Hepatocyte (in vitro differentiated cells): ENCODE measurements around the gene CCZ1. TPM values are rescaled to one million over a fixed set of nuclear protein-coding genes. Genes with fewer than 3 reads are reported as not detected.
"Not testable (repeated sequence)": the region's sequence is repeated elsewhere in the genome, so short reads cannot be mapped to it uniquely, and the experiment has no call there.

Experiments used
- DNase-seq: peaks from one replicate; pipeline ENCODE4 v3.0.0-alpha.2; 2016; ENCODE audit warnings: low spot score
- H2AFZ ChIP-seq: fragments of 200-600 bp; sonication (generic); 2 replicates; pipeline ENCODE4 v1.6.0; 2016; ENCODE audit warnings: antibody characterized with exemption, mild to moderate bottlenecking
- H3K27ac ChIP-seq: fragments of 200-600 bp; sonication (generic); 2 replicates; pipeline ENCODE4 v1.5.1; 2016; ENCODE audit warnings: mild to moderate bottlenecking
- H3K27me3 ChIP-seq: fragments of 200-600 bp; sonication (generic); 2 replicates; pipeline ENCODE4 v1.6.1; 2016
- H3K36me3 ChIP-seq: fragments of 200-600 bp; sonication (generic); replicated peaks from 2 replicates; pipeline ENCODE4 v1.5.1; 2016; ENCODE audit warnings: low read depth; ENCODE audit not compliant: insufficient read depth
- H3K4me1 ChIP-seq: fragments of 200-600 bp; sonication (generic); 2 replicates; pipeline ENCODE4 v1.5.1; 2016; ENCODE audit warnings: mild to moderate bottlenecking, moderate library complexity; ENCODE audit not compliant: insufficient read depth
- H3K4me2 ChIP-seq: fragments of 200-600 bp; sonication (generic); 2 replicates; pipeline ENCODE4 v1.6.0; 2016
- H3K4me3 ChIP-seq: fragments of 200-600 bp; sonication (generic); 2 replicates; pipeline ENCODE4 v1.5.1; 2016; ENCODE audit warnings: mild to moderate bottlenecking
- H3K79me2 ChIP-seq: fragments of 200-600 bp; sonication (generic); 2 replicates; pipeline ENCODE4 v1.6.0; 2017; ENCODE audit warnings: mild to moderate bottlenecking
- H3K9me2 ChIP-seq: fragments of 200-600 bp; sonication (generic); replicated peaks from 2 replicates; pipeline ENCODE4 v1.6.0; 2017; ENCODE audit warnings: mild to moderate bottlenecking; ENCODE audit not compliant: insufficient read depth
- H3K9me3 ChIP-seq: fragments of 200-600 bp; sonication (generic); 2 replicates; pipeline ENCODE4 v1.5.1; 2016; ENCODE audit warnings: low read depth, mild to moderate bottlenecking
- H4K20me1 ChIP-seq: fragments of 200-600 bp; sonication (generic); 2 replicates; pipeline ENCODE4 v1.6.0; 2016; ENCODE audit warnings: mild to moderate bottlenecking; ENCODE audit not compliant: insufficient read depth, poor library complexity, severe bottlenecking
- EZH2 ChIP-seq: fragments of 200-600 bp; sonication (generic); IDR thresholded peaks from 2 replicates; pipeline ENCODE4 v1.6.1; 2016; ENCODE audit warnings: antibody characterized with exemption, mild to moderate bottlenecking, borderline replicate concordance
- EZH2phosphoT487 ChIP-seq: fragments of 200-600 bp; sonication (generic); IDR thresholded peaks from one replicate; pipeline ENCODE4 v1.6.1; 2018; ENCODE audit warnings: antibody characterized with exemption, mild to moderate bottlenecking, low read depth, moderate library complexity; ENCODE audit not compliant: unreplicated experiment, severe bottlenecking
- WGBS: methylation state at CpG from one replicate; pipeline ENCODE4 v1.1.6; 2016; ENCODE audit warnings: low lambda C conversion rate; ENCODE audit errors: missing lambda C conversion rate; 5-methylcytosine and 5-hydroxymethylcytosine counted together
- polyA plus RNA-seq: library from polyadenylated mRNA; unstranded; fragments of >200 nt; fragmentation: Nextera tagmentation; extraction: Ambion mirVana; gene quantifications from 2 replicates; pipeline ENCODE4 v1.2.1, GENCODE V29; 2016
- total RNA-seq: library from RNA; depleted of rRNA; stranded (reverse); fragments of >200 nt; gene quantifications from 2 replicates; pipeline ENCODE4 v1.2.3, GENCODE V29; 2014
- TF ChIP-seq, protein P1 (sequence below): fragments of 200-600 bp; sonication (generic); IDR thresholded peaks from 2 replicates; pipeline ENCODE4 v1.5.1; 2016; ENCODE audit warnings: antibody characterized with exemption, mild to moderate bottlenecking; ENCODE audit not compliant: poor library complexity

CCZ1 gene
- total RNA-seq (64.1 and 67.8 TPM in 2 replicates), polyA plus RNA-seq (65.9 and 71.6 TPM in 2 replicates)

DNA sequence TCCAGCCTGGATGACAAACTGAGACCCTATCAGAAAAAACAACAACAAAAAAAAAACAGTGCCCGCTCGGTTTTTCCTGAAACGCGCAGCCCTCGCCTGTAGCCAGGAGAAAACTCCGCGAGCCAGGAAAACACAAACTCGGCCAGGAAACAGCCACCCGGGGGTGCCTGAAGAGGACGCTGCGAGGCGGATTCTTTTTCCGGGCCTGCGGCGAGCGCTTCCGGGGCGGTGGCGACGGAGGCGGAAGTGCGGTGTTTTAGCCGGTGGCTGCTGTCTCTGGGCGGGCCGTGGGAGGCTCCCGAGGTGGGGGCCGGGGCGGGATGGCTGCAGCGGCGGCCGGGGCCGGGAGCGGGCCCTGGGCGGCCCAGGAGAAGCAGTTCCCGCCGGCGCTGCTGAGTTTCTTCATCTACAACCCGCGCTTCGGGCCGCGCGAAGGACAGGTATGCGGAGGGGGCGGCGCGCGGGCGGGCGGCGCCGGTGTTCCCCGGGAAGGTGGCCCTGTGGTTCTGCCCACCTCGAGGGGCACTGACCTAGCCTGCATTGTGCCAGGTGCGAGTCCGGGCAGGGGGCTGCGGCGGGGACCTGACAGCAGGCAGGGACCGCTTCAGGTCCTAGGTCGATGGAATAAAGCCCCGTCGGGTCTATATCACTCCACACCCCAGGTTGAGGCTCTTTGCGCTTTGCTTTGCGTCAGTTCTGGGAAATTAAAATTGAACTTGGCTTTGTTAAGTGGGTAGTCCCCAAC, at the start of gene CCZ1:
Gene CCZ1, plus strand, starts transcription at position 254 of the 745 bp plus-strand sequence. Its CDS starts 67 bp downstream, at position 321.
- peak within 1 kb of the TSS; percentile 84 for H3K27ac ChIP-seq
- not testable (repeated sequence) for H3K4me1 ChIP-seq, H3K36me3 ChIP-seq, H3K9me3 ChIP-seq, H3K79me2 ChIP-seq, H3K9me2 ChIP-seq, H3K4me3 ChIP-seq, H3K27me3 ChIP-seq, H4K20me1 ChIP-seq
- TF ChIP-seq, protein P1, sequence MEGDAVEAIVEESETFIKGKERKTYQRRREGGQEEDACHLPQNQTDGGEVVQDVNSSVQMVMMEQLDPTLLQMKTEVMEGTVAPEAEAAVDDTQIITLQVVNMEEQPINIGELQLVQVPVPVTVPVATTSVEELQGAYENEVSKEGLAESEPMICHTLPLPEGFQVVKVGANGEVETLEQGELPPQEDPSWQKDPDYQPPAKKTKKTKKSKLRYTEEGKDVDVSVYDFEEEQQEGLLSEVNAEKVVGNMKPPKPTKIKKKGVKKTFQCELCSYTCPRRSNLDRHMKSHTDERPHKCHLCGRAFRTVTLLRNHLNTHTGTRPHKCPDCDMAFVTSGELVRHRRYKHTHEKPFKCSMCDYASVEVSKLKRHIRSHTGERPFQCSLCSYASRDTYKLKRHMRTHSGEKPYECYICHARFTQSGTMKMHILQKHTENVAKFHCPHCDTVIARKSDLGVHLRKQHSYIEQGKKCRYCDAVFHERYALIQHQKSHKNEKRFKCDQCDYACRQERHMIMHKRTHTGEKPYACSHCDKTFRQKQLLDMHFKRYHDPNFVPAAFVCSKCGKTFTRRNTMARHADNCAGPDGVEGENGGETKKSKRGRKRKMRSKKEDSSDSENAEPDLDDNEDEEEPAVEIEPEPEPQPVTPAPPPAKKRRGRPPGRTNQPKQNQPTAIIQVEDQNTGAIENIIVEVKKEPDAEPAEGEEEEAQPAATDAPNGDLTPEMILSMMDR: peak; percentile 38
- under 1% methylated on average over 21 of the region's 64 CpGs for WGBS
- peak within 1 kb of the TSS; percentile 52 for H2AFZ ChIP-seq
- peak within 1 kb of the TSS; percentile 73 for H3K4me2 ChIP-seq
- DNase-seq: peak; percentile 72

DNA sequence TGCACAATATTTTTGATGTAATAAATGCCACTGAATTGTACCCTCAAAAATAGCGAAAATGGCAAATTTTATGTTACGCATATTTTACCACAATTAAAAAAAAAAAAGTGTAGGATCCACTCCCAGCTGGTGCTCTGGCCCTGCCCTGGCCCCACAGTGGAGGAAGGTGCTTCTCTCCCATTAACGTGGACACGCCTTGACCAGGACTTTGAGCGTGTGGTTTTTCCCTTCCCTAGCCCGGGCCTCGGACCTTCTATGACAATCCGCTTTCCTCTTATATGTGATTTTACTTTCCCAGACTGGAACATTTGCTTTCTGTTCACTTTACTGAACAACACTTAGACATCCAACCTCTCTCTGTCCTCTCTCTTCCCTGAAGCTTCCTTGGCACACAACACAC, 47.6 kb upstream of the CCZ1 start:
- H3K79me2 ChIP-seq: no peaks in the 10 kb centered on the region
- no peak for TF ChIP-seq EZH2phosphoT487
- TF ChIP-seq, protein P1: no peak
- no peak for TF ChIP-seq EZH2
- no peaks in the 10 kb centered on the region for H3K4me1 ChIP-seq
- H3K4me3 ChIP-seq: no peak overlapping the region
- H3K27ac ChIP-seq: no peak overlapping the region
- no peak overlapping the region for H2AFZ ChIP-seq
- H4K20me1 ChIP-seq: no peaks in the 10 kb centered on the region
- WGBS: 90% methylated on average over 8 of the region's 8 CpGs
- H3K9me3 ChIP-seq: no peaks in the 10 kb centered on the region
- H3K27me3 ChIP-seq: no peaks in the 10 kb centered on the region
- H3K4me2 ChIP-seq: no peak overlapping the region
- no peak for DNase-seq
- no peaks in the 10 kb centered on the region for H3K36me3 ChIP-seq
- H3K9me2 ChIP-seq: no peaks in the 10 kb centered on the region

DNA sequence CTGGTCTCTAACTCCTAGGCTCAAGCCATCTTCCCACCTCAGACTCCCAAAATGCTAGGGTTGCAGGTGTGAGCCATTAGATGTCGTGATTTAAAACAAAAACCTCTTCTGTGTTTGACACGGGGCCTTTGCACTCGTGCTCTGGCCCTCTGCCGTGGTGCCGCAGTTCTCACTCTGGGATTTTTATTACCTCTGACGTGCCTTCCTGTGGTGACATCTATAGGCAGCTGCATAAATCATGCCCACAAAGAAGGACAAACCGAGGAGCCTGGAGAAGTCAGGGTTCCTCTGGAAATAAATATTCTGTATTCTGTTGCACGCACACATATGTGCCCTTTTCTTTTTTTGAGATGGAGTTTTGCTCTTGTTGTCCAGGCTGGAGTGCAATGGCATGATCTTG, 43.8 kb upstream of the CCZ1 start:
- no peaks in the 10 kb centered on the region for H3K27me3 ChIP-seq
- no peaks in the 10 kb centered on the region for H3K9me2 ChIP-seq
- H3K4me1 ChIP-seq: no peaks in the 10 kb centered on the region
- no peaks in the 10 kb centered on the region for H3K9me3 ChIP-seq
- no peak overlapping the region for H2AFZ ChIP-seq
- H3K36me3 ChIP-seq: no peaks in the 10 kb centered on the region
- H3K79me2 ChIP-seq: no peaks in the 10 kb centered on the region
- H4K20me1 ChIP-seq: no peaks in the 10 kb centered on the region
- H3K4me2 ChIP-seq: no peak overlapping the region
- no peak for DNase-seq
- TF ChIP-seq, protein P1: no peak
- TF ChIP-seq EZH2phosphoT487: no peak
- TF ChIP-seq EZH2: no peak
- no peak overlapping the region for H3K4me3 ChIP-seq
- WGBS: 78% methylated on average over 8 of the region's 8 CpGs
- no peak overlapping the region for H3K27ac ChIP-seq

DNA sequence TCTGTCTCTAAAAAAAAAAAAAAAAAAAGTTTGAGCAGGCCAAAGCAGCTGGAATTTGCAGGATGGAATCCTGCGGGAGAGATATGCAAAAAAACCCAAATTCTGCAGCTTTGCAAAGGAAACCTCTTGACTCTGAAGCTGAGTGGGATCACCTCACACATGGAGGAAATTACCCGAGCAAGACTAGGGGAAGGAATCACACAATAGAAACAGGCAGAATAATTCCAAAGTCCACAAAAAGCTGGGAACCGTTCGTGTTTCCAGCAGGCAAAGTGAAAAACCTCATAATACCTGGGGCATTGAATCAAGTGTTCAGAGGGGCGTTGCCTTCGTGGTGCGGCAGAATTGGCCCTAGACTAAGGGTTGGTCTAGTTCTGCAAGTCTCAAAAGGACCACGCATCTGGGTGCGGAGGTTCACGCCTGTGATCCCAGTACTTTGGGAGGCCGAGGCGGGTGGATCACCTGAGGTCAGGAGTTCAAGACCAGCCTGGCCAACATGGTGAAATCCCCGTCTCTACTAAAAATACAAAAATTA, 41.4 kb upstream of the CCZ1 start:
- not testable (repeated sequence) for H3K27ac ChIP-seq, H3K4me2 ChIP-seq

DNA sequence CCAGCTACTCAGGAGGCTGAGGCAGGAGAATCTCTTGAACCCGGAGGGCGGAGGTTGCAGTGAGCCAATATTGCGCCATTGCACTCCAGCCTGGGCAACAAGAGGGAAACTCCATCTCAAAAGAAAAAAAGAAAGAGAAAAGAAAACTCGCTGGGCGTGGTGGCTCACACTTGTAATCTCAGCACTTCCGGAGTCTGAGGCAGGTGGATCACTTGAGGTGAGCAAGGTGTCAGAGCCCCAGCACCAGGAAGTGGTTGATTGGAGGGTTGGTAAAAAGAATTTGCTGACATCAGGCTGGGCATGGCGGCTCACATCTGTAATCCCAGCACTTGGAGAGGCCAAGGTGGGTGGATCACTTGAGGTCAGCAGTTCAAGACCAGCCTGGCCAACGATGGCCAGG, 40.0 kb upstream of the CCZ1 start:
- not testable (repeated sequence) for H3K4me3 ChIP-seq, H3K79me2 ChIP-seq, H2AFZ ChIP-seq, DNase-seq, H3K4me1 ChIP-seq, H3K36me3 ChIP-seq, H4K20me1 ChIP-seq, H3K9me2 ChIP-seq, H3K27ac ChIP-seq, H3K27me3 ChIP-seq, H3K9me3 ChIP-seq, H3K4me2 ChIP-seq
- WGBS: 78% methylated on average over 8 of the region's 8 CpGs

More for the DNA sequence above, 41.4 kb upstream of the CCZ1 start:
- H3K4me1 ChIP-seq, H3K9me2 ChIP-seq, H3K27me3 ChIP-seq, H2AFZ ChIP-seq, H3K79me2 ChIP-seq, DNase-seq, H3K4me3 ChIP-seq, H4K20me1 ChIP-seq, H3K9me3 ChIP-seq, H3K36me3 ChIP-seq: not testable (repeated sequence)
- 74% methylated on average over 13 of the region's 13 CpGs for WGBS

DNA sequence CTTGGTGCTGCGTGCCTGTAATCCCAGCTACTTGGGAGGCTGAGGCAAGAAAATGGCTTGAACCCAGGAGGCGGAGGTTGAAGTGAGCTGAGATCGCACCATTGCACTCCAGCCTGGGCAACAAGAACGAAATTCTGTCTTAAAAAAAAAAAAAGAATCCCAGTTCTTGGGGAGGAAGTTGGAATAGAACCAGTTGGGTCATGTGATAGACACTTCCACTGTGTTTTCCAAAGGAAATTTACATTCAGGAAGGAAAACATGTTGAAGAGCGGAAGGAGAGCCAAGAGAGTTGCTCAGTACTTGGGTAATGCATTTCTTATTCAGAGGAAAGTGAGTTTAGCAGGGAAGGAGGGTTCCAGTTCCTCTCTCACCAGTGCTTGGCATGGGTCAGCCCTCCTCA, 37.3 kb upstream of the CCZ1 start:
- DNase-seq, H3K9me2 ChIP-seq, H3K9me3 ChIP-seq, H3K36me3 ChIP-seq, H3K4me1 ChIP-seq, H3K27ac ChIP-seq, H3K27me3 ChIP-seq, H2AFZ ChIP-seq, H3K4me2 ChIP-seq, H3K79me2 ChIP-seq, H3K4me3 ChIP-seq, H4K20me1 ChIP-seq: not testable (repeated sequence)
- 97% methylated on average over 5 of the region's 5 CpGs for WGBS
